Measurements from ENCODE around the gene TELO2.

DNA sequence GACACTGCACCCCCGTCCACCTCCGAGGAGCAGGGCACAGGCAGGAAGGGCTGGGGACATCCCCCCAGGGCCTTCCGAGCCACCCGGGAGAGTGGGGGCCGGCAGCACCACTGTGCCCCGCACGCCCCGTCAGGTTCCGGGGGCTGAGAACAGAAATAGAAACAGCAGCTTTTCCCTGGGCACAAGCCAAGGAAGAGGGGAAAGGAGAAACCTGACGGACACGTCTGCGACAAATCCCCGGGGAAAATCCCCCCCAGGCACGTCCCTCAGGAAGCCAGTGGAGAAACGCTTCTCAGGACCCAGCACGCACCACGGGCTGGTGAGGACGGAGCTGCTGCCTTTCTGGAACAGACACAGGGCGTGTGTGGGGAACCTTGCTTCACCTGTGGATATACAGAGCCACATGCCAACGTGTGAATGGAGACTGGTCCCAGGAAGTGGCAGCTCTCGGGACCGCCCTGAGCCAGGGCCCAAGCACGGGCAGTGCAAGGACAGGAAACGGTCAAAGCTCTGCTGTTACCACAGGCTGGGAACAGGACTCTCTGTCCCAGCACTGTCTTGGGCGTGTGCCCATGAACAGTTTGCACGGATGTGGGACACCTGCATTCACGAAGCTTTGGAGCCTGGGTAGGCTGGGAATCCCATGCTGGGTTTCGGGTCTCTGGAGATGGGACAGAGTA lies 39.1 kb downstream of the TELO2 start:
- TF ChIP-seq, protein P1, sequence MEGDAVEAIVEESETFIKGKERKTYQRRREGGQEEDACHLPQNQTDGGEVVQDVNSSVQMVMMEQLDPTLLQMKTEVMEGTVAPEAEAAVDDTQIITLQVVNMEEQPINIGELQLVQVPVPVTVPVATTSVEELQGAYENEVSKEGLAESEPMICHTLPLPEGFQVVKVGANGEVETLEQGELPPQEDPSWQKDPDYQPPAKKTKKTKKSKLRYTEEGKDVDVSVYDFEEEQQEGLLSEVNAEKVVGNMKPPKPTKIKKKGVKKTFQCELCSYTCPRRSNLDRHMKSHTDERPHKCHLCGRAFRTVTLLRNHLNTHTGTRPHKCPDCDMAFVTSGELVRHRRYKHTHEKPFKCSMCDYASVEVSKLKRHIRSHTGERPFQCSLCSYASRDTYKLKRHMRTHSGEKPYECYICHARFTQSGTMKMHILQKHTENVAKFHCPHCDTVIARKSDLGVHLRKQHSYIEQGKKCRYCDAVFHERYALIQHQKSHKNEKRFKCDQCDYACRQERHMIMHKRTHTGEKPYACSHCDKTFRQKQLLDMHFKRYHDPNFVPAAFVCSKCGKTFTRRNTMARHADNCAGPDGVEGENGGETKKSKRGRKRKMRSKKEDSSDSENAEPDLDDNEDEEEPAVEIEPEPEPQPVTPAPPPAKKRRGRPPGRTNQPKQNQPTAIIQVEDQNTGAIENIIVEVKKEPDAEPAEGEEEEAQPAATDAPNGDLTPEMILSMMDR (IDR thresholded peaks at IDR 0.05 in 8 of 11, conservative IDR thresholded peaks at IDR 0.05 in 3 of 11) = no peak
- TF ChIP-seq POLR2A (IDR thresholded peaks at IDR 0.05) = no peak
